HCT116 (cell line): Measurements from ENCODE around the gene TTLL11. TPM values are rescaled to one million over a fixed set of nuclear protein-coding genes. Genes with fewer than 3 reads are reported as not detected.

Experiments used
- ATAC-seq: fragments of 200-7000 bp; cut with Tn5 transposase; 2 replicates; pipeline ENCODE4 v1.9.1; 2020; ENCODE audit warnings: mild to moderate bottlenecking, moderate library complexity
- BruUV-seq: library from RNA; stranded (reverse); fragments of 400-500 nt; replicated peaks from 2 replicates; lab custom pipeline; 2021; lab: Mats Ljungman, UMichigan
- CTCF ChIA-PET: fragments of 300-600 bp; sonication (Branson Sonifier 250); formaldehyde crosslinking; loops from one replicate; lab custom pipeline; 2021; ENCODE audit warnings: antibody characterized with exemption; lab: Charles Lee
- POLR2A ChIA-PET: fragments of 300-600, 350-600 bp; sonication (Branson Sonifier 250); formaldehyde crosslinking; loops from one replicate; lab custom pipeline; 2021; ENCODE audit warnings: antibody characterized with exemption; lab: Charles Lee
- RAD21 ChIA-PET, 2 experiments: fragments of 300-600 bp; sonication (Branson Sonifier 250); formaldehyde crosslinking; loops; one replicate each; lab custom pipeline; 2023; ENCODE audit warnings: low total read pairs in 2 of 2; ENCODE audit not compliant: uncharacterized antibody in 2 of 2, unreplicated experiment in 2 of 2, low non-redundant PET in 1 of 2; lab: Charles Lee
- DNase-seq: peaks from one replicate; pipeline ENCODE4 v3.0.0-alpha.2; 2010; ENCODE audit warnings: low read depth, low spot score
- H2AFZ ChIP-seq: fragments of 200-600 bp; shearing (Covaris generic), sonication (generic); 2 replicates; pipeline ENCODE4 v1.6.1; 2017; ENCODE audit warnings: low read depth, mixed run types, mixed read lengths, antibody characterized with exemption, low read length; ENCODE audit not compliant: poor library complexity, severe bottlenecking
- H3K27ac ChIP-seq: 2 replicates; pipeline ENCODE4 v1.5.1; 2012; ENCODE audit warnings: low read depth, low read length
- H3K27me3 ChIP-seq: fragments of 200-600 bp; sonication (generic); 2 replicates; pipeline ENCODE4 v1.6.1; 2016; ENCODE audit warnings: mixed run types, low read length, mixed read lengths; ENCODE audit not compliant: insufficient read depth
- H3K36me3 ChIP-seq, 2 experiments: fragments of 200-500 bp in 1 of 2; fragments of 200-600 bp in 1 of 2; sonication (Bioruptor generic) in 1 of 2; sonication (generic) in 1 of 2; 2 replicates each; pipeline versions ENCODE4 v1.5.1 to v1.6.1; 2014 to 2016; ENCODE audit warnings: low read length in 2 of 2, inconsistent platforms in 1 of 2, mixed read lengths in 1 of 2, mixed run types in 1 of 2; ENCODE audit not compliant: insufficient read depth in 2 of 2, control insufficient read depth in 1 of 2
- H3K4me1 ChIP-seq, 2 experiments: fragments of 200-600 bp in 1 of 2; sonication (generic) in 1 of 2; 2 replicates each; pipeline versions ENCODE4 v1.5.1 to v1.6.1; 2012 to 2017; ENCODE audit warnings: low read length in 2 of 2, inconsistent platforms in 1 of 2, mild to moderate bottlenecking in 1 of 2, mixed read lengths in 1 of 2, mixed run types in 1 of 2, moderate library complexity in 1 of 2; ENCODE audit not compliant: insufficient read depth in 2 of 2, control insufficient read depth in 1 of 2
- H3K4me2 ChIP-seq: fragments of 200-600 bp; sonication (generic); 2 replicates; pipeline ENCODE4 v1.6.1; 2017; ENCODE audit warnings: mixed run types, low read length, mixed read lengths
- H3K4me3 ChIP-seq, 2 experiments: fragments of 200-600 bp in 1 of 2; sonication (generic) in 1 of 2; replicated peaks in 1 of 2; 2 replicates each; pipeline ENCODE4 v1.5.1; 2011 to 2016; ENCODE audit warnings: low read length in 2 of 2, control low read depth in 1 of 2, low read depth in 1 of 2, mild to moderate bottlenecking in 1 of 2, mixed read lengths in 1 of 2, mixed run types in 1 of 2
- H3K79me2 ChIP-seq: fragments of 200-600 bp; sonication (generic); 2 replicates; pipeline ENCODE4 v1.6.1; 2017; ENCODE audit warnings: mild to moderate bottlenecking, mixed run types, low read length, moderate library complexity, mixed read lengths; ENCODE audit not compliant: insufficient read depth
- H3K9ac ChIP-seq: fragments of 200-600 bp; sonication (generic); 2 replicates; pipeline ENCODE4 v1.6.1; 2016; ENCODE audit warnings: low read length, mixed read lengths
- H3K9me2 ChIP-seq: fragments of 200-600 bp; sonication (generic), shearing (Covaris generic); 2 replicates; pipeline ENCODE4 v1.6.1; 2017; ENCODE audit warnings: mixed run types, mild to moderate bottlenecking, moderate library complexity; ENCODE audit not compliant: insufficient read depth
- H3K9me3 ChIP-seq, 2 experiments: fragments of 200-500 bp in 1 of 2; fragments of 200-600 bp in 1 of 2; sonication (Bioruptor generic) in 1 of 2; sonication (generic) in 1 of 2; 2 replicates each; pipeline ENCODE4 v1.6.1; 2014 to 2017; ENCODE audit warnings: low read length in 2 of 2, mixed read lengths in 2 of 2, inconsistent platforms in 1 of 2, low read depth in 1 of 2, mild to moderate bottlenecking in 1 of 2, mixed run types in 1 of 2, moderate library complexity in 1 of 2; ENCODE audit not compliant: control insufficient read depth in 1 of 2, insufficient read depth in 1 of 2
- H4K20me1 ChIP-seq: fragments of 200-600 bp; sonication (generic), shearing (Covaris generic); 2 replicates; pipeline ENCODE4 v1.6.1; 2017; ENCODE audit warnings: mixed run types, mild to moderate bottlenecking, moderate library complexity; ENCODE audit not compliant: insufficient read depth
- CTCF ChIP-seq, 3 experiments: fragments of 200-600 bp in 1 of 3; sonication (generic) in 1 of 3; IDR thresholded peaks in 2 of 3; conservative IDR thresholded peaks in 1 of 3; 2 replicates each; pipeline ENCODE4 v1.5.1; 2012 to 2017; ENCODE audit warnings: low read depth in 2 of 3, low read length in 2 of 3, antibody characterized with exemption in 1 of 3, borderline replicate concordance in 1 of 3, control low read depth in 1 of 3, mild to moderate bottlenecking in 1 of 3, mixed read lengths in 1 of 3, mixed run types in 1 of 3, moderate library complexity in 1 of 3; ENCODE audit not compliant: insufficient read depth in 1 of 3
- POLR2A ChIP-seq: IDR thresholded peaks from 2 replicates; pipeline ENCODE4 v1.7.0; 2011; ENCODE audit warnings: borderline replicate concordance; ENCODE audit not compliant: insufficient read depth, insufficient read length; ENCODE audit errors: extremely low read depth
- POLR2AphosphoS5 ChIP-seq: IDR thresholded peaks from 2 replicates; pipeline ENCODE4 v1.6.1; 2011; ENCODE audit warnings: mild to moderate bottlenecking, low read depth, low read length, moderate library complexity
- REST ChIP-seq: IDR thresholded peaks from 2 replicates; pipeline ENCODE4 v1.6.1; 2012; ENCODE audit warnings: low read depth
- SIN3A ChIP-seq: IDR thresholded peaks from 2 replicates; pipeline ENCODE4 v1.6.1; 2012; ENCODE audit warnings: low read depth
- SP1 ChIP-seq: IDR thresholded peaks from 2 replicates; pipeline ENCODE4 v1.6.1; 2012; ENCODE audit warnings: low read depth
- SRF ChIP-seq: IDR thresholded peaks from 2 replicates; pipeline ENCODE4 v1.6.1; 2012; ENCODE audit warnings: low read depth
- ZBTB33 ChIP-seq: IDR thresholded peaks from 2 replicates; pipeline ENCODE4 v1.6.1; 2011; ENCODE audit warnings: mild to moderate bottlenecking, low read length, moderate library complexity; ENCODE audit not compliant: insufficient replicate concordance; ENCODE audit errors: extremely low read depth
- ZNF274 ChIP-seq: fragments of 200-500 bp; sonication (Bioruptor generic); IDR thresholded peaks from 2 replicates; pipeline ENCODE4 v1.6.1; 2014; ENCODE audit warnings: mild to moderate bottlenecking, low read depth, low read length, inconsistent platforms
- intact Hi-C: fragments of 100-400 bp; cut with micrococcal nuclease; formaldehyde crosslinking; loops from 2 replicates; pipeline ENCODE4 v1.10.0; 2022
- total RNA-seq: library from RNA; stranded (reverse); gene quantifications from one replicate; pipeline ENCODE4 v1.2.1, GENCODE V29; 2021; ENCODE audit not compliant: unreplicated experiment

TTLL11 gene
- total RNA-seq, 1 experiment from 2014 or later = 2.2 TPM

- TF ChIP-seq REST = no peak
- TF ChIP-seq POLR2A = no peak
- TF ChIP-seq POLR2AphosphoS5 = no peak
- no peak for TF ChIP-seq ZBTB33
- no peak for TF ChIP-seq SIN3A
- no peak for TF ChIP-seq ZNF274
These were observed 53.9 kb downstream of the TTLL11 start (continued) for GRCh38 chr9:122039234-122039633.

- H2AFZ ChIP-seq = no peak overlapping the region
- H3K4me1 ChIP-seq = no peaks in the 10 kb centered on the region
- no peaks in the 10 kb centered on the region for H3K9me3 ChIP-seq
- H4K20me1 ChIP-seq = no peaks in the 10 kb centered on the region
- intact Hi-C loops = no loop called here
- no peak overlapping the region for H3K27ac ChIP-seq
- no peaks in the 10 kb centered on the region for H3K79me2 ChIP-seq
- H3K36me3 ChIP-seq = no peaks in the 10 kb centered on the region
- H3K4me3 ChIP-seq = no peak overlapping the region
- BruUV-seq = no TSS peak
- ATAC-seq (no peak), DNase-seq (no peak)
- H3K27me3 ChIP-seq = no peaks in the 10 kb centered on the region
- RAD21 ChIA-PET = no interaction called here
- no peaks in the 10 kb centered on the region for H3K9me2 ChIP-seq
- CTCF ChIA-PET = no interaction called here
- no peak overlapping the region for H3K9ac ChIP-seq
- no peak overlapping the region for H3K4me2 ChIP-seq
- POLR2A ChIA-PET = no interaction called here
- TF ChIP-seq ZBTB33 (no peak), REST (no peak), CTCF (IDR thresholded peaks at IDR 0.05 in 2 of 3, conservative IDR thresholded peaks at IDR 0.05 in 1 of 3; ENCODE audit: borderline replicate concordance in 1 of 3, insufficient read depth in 1 of 3, low read depth in 2 of 3, low read length in 2 of 3) (no peak), SRF (no peak), SP1 (no peak), SIN3A (no peak)
These were observed 56.1 kb downstream of the TTLL11 start for GRCh38 chr9:122036988-122037387.
